Measurements from ENCODE around the gene MAMDC2. TPM values are rescaled to one million over a fixed set of nuclear protein-coding genes. Genes with fewer than 3 reads are reported as not detected.

The MAMDC2 gene
- total RNA-seq, 2 donors from 2014 or later: 25.4 to 29.0 TPM

DNA sequence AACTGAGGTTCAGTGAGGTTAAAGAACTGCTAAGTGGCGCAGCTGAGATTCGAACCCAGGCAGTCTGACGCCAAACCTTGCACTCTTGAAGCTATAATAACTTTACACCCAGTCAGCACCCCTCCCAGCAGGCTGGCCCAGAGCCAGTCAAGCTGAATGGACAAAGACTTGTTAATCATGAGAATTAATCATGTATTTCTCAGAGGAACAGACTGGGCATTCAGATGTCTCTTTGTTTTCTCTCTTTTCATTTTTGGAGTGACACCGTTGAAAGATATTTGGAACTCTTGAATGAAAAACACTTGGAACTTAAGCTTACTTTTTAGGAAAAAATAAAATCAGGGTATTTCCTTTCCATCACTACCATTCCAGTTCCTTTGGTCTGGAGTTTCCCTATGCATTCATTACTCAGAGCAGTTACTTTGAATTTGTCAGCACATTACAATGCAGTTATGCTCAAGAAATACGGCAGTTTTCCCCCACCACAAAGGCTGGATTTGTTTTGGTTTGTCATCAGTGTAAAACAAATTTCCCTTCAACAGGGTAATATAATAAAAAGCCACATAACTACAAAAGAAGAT, 22.6 kb upstream of the MAMDC2 start:
- no peaks in the 10 kb centered on the region for H3K9me3 ChIP-seq
- H3K27ac ChIP-seq: no peak overlapping the region
- ATAC-seq (ENCODE audit: insufficient number of reproducible peaks, low FRiP score, low read depth) (no peak), DNase-seq (ENCODE audit: low spot score) (peak; percentile 15)
- no peak overlapping the region for H3K4me3 ChIP-seq
- no peaks in the 10 kb centered on the region for H3K4me1 ChIP-seq (ENCODE audit: control insufficient read depth in 1 of 2, low read depth in 2 of 2)
- H3K36me3 ChIP-seq: no peaks in the 10 kb centered on the region
- TF ChIP-seq, protein P1, sequence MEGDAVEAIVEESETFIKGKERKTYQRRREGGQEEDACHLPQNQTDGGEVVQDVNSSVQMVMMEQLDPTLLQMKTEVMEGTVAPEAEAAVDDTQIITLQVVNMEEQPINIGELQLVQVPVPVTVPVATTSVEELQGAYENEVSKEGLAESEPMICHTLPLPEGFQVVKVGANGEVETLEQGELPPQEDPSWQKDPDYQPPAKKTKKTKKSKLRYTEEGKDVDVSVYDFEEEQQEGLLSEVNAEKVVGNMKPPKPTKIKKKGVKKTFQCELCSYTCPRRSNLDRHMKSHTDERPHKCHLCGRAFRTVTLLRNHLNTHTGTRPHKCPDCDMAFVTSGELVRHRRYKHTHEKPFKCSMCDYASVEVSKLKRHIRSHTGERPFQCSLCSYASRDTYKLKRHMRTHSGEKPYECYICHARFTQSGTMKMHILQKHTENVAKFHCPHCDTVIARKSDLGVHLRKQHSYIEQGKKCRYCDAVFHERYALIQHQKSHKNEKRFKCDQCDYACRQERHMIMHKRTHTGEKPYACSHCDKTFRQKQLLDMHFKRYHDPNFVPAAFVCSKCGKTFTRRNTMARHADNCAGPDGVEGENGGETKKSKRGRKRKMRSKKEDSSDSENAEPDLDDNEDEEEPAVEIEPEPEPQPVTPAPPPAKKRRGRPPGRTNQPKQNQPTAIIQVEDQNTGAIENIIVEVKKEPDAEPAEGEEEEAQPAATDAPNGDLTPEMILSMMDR (IDR thresholded peaks at IDR 0.05): no peak
- no peaks in the 10 kb centered on the region for H3K27me3 ChIP-seq (replicated peaks; ENCODE audit: insufficient read depth)

DNA sequence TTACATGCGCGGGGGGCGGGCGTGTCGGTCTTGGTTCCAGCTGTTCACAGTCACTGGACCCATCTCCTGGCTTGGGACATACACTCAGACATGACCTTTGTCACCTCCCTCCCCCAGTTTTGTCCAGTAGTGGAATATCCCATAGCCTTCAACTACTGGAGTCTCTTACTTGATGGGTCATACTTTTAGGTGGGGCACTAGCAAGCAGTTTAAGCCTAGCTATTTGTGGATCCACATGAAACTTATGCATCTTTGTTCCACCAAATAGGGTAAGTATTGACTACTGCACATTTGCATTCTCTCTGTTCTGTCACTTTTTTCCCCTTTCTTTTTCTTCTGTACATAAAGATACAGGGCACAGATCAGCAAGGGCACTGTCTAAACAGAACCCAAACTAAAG, 15.4 kb upstream of the MAMDC2 start:
- no peaks in the 10 kb centered on the region for H3K27me3 ChIP-seq (replicated peaks; ENCODE audit: insufficient read depth)
- ATAC-seq (ENCODE audit: insufficient number of reproducible peaks, low FRiP score, low read depth) (no peak), DNase-seq (ENCODE audit: low spot score) (no peak)
- H3K36me3 ChIP-seq: no peaks in the 10 kb centered on the region
- H3K9me3 ChIP-seq: no peaks in the 10 kb centered on the region
- H3K4me3 ChIP-seq: no peak overlapping the region
- TF ChIP-seq, protein P1 (IDR thresholded peaks at IDR 0.05): no peak
- H3K4me1 ChIP-seq (ENCODE audit: control insufficient read depth in 1 of 2, low read depth in 2 of 2): no peaks in the 10 kb centered on the region
- H3K27ac ChIP-seq: no peak overlapping the region

DNA sequence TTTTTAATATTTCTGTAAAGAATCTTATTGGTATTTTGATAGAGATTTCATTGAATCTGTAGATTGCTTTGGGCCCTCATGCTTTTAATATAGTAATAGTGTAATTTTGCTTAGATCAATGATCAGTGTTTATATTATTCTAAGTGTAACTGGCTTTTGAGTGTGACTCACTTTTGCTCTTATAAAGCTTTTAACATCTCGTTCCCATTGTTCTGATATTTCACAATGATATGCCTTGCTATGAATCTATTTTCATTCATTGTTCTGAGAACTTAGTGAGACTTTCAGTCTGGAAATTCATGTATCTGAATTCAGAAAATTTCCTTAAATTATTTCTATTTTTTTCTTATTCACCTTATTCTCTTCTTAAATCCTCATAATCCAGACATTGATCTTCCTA, 13.5 kb upstream of the MAMDC2 start:
- Histone ChIP-seq H3K4me1 (ENCODE audit: control insufficient read depth in 1 of 2, low read depth in 2 of 2) (peaks cover 5 to 13% of the 10 kb centered on the region in 2 donors), H3K27me3 (replicated peaks; ENCODE audit: insufficient read depth) (no peaks in the 10 kb centered on the region)
- no peak for ATAC-seq (ENCODE audit: insufficient number of reproducible peaks, low FRiP score, low read depth)

DNA sequence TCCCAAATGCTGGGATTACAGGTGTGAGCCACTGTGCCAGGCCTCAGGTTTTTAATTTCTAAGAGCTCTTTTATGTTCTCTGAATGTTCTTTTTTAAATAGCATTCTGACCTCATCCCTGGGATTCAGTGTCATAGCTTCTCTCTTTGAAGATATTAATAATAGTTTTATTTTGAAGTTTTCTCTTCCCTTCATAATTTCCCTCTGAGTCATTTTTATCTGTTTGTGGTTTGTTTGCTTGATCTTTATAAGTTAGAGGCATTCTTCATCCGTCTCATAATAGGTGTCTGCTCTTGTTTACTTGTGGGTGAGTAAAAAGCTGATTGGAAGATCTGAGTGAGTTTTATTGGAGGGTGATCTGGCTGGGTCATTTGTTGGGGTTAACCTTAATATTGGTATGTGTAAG, 12.5 kb upstream of the MAMDC2 start:
- TF ChIP-seq, protein P1 (IDR thresholded peaks at IDR 0.05): no peak
- H3K27me3 ChIP-seq (replicated peaks; ENCODE audit: insufficient read depth): no peaks in the 10 kb centered on the region
- no peak for ATAC-seq (ENCODE audit: insufficient number of reproducible peaks, low FRiP score, low read depth)
- peaks cover 5 to 14% of the 10 kb centered on the region in 2 donors for H3K4me1 ChIP-seq (ENCODE audit: control insufficient read depth in 1 of 2, low read depth in 2 of 2)
- H3K27ac ChIP-seq: no peak overlapping the region
- H3K9me3 ChIP-seq: no peaks in the 10 kb centered on the region
- no peaks in the 10 kb centered on the region for H3K36me3 ChIP-seq
- no peak overlapping the region for H3K4me3 ChIP-seq
- no peak for DNase-seq (ENCODE audit: low spot score)

More for the DNA sequence above, 13.5 kb upstream of the MAMDC2 start:
- TF ChIP-seq, protein P1 (IDR thresholded peaks at IDR 0.05): no peak
- H3K27ac ChIP-seq: no peak overlapping the region
- H3K9me3 ChIP-seq: no peaks in the 10 kb centered on the region
- DNase-seq (ENCODE audit: low spot score): no peak
- no peaks in the 10 kb centered on the region for H3K36me3 ChIP-seq
- H3K4me3 ChIP-seq: no peak overlapping the region

DNA sequence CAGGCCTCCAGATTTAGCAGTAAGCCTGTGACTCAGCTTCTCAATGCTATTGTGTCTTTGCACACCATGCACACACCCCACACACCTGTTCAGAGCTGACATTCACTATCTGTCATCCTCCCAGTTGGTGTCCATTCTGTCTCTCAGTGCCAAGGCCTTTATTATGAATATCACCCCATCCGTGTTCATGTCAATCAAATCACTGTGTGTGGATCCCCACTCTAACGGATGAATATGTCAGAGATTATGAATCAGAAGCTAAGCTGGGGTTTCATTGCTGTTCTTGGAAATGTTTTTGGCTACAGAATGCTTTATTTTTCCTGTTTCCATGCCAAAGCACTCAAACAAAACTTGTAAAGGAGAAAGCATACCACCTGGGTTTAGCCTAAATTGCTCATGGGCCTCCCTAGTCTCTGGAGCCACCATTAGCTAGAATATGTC, 9.4 kb upstream of the MAMDC2 start:
- Histone ChIP-seq H3K4me3 (no peak overlapping the region), H3K27ac (peak overlapping the region in 1 of 2 donors; percentile 14), H3K36me3 (no peaks in the 10 kb centered on the region), H3K27me3 (replicated peaks; ENCODE audit: insufficient read depth) (no peaks in the 10 kb centered on the region), H3K4me1 (ENCODE audit: control insufficient read depth in 1 of 2, low read depth in 2 of 2) (peaks cover 5 to 14% of the 10 kb centered on the region in 2 donors), H3K9me3 (no peaks in the 10 kb centered on the region)
- ATAC-seq (ENCODE audit: insufficient number of reproducible peaks, low FRiP score, low read depth) (no peak), DNase-seq (ENCODE audit: low spot score) (no peak)
- TF ChIP-seq, protein P1 (IDR thresholded peaks at IDR 0.05): no peak

All from thoracic aorta (tissue), 2 donors.